Panc1 (cell line): ENCODE data around the gene GABRB1. TPM values are rescaled to one million over a fixed set of nuclear protein-coding genes. Genes with fewer than 3 reads are reported as not detected.

Experiments
- ATAC-seq: fragments of 200-7000 bp; cut with Tn5 transposase; 2 replicates; pipeline ENCODE4 v1.9.1; 2020; ENCODE audit warnings: mild to moderate bottlenecking, moderate library complexity
- BruUV-seq: library from RNA; stranded (reverse); fragments of 400-500 nt; replicated peaks from 2 replicates; lab custom pipeline; 2021; lab: Mats Ljungman, UMichigan
- CTCF ChIA-PET: fragments of 300-600 bp; sonication (Branson Sonifier 250); formaldehyde crosslinking; loops from one replicate; lab custom pipeline; 2022; ENCODE audit warnings: antibody characterized with exemption; lab: Charles Lee
- POLR2A ChIA-PET: fragments of 300-600 bp; sonication (Branson Sonifier 250); formaldehyde crosslinking; loops from one replicate; lab custom pipeline; 2022; ENCODE audit warnings: antibody characterized with exemption; lab: Charles Lee
- DNase-seq: peaks from one replicate; pipeline ENCODE4 v3.0.0-alpha.2; 2010; ENCODE audit warnings: low read depth, low spot score
- H3K27ac ChIP-seq: 2 replicates; pipeline ENCODE4 v1.5.1; 2011; ENCODE audit warnings: mild to moderate bottlenecking, low read length, inconsistent platforms
- H3K27me3 ChIP-seq: fragments of 200-500 bp; sonication (Bioruptor generic); 2 replicates; pipeline ENCODE4 v1.6.0; 2014; ENCODE audit warnings: low read length, inconsistent platforms; ENCODE audit not compliant: control insufficient read depth, insufficient read depth
- H3K36me3 ChIP-seq: fragments of 200-500 bp; sonication (Bioruptor generic); 2 replicates; pipeline ENCODE4 v1.5.1; 2014; ENCODE audit warnings: inconsistent platforms, mild to moderate bottlenecking, low read length, moderate library complexity; ENCODE audit not compliant: control insufficient read depth, insufficient read depth
- H3K4me1 ChIP-seq: 2 replicates; pipeline ENCODE4 v1.5.1; 2011; ENCODE audit warnings: inconsistent platforms, mild to moderate bottlenecking, low read length, moderate library complexity; ENCODE audit not compliant: control insufficient read depth, insufficient read depth
- H3K4me3 ChIP-seq, 2 experiments: 2 replicates each; pipeline ENCODE4 v1.5.1; 2011 to 2012; ENCODE audit warnings: low read depth in 2 of 2, low read length in 2 of 2, mild to moderate bottlenecking in 2 of 2, inconsistent platforms in 1 of 2, moderate library complexity in 1 of 2
- H3K9me3 ChIP-seq: fragments of 200-500 bp; sonication (Bioruptor generic); 2 replicates; pipeline ENCODE4 v1.5.1; 2014; ENCODE audit warnings: low read depth, mild to moderate bottlenecking, inconsistent platforms, low read length, moderate library complexity; ENCODE audit not compliant: control insufficient read depth, insufficient read depth
- CTCF ChIP-seq: fragments of 450-650 bp; IDR thresholded peaks from 2 replicates; pipeline ENCODE4 v1.5.1; 2017; ENCODE audit warnings: mild to moderate bottlenecking
- POLR2AphosphoS5 ChIP-seq: IDR thresholded peaks from 2 replicates; pipeline ENCODE4 v1.6.1; 2012; ENCODE audit warnings: mild to moderate bottlenecking, low read depth, low read length, moderate library complexity
- REST ChIP-seq, 2 experiments: IDR thresholded peaks; 2 replicates each; pipeline ENCODE4 v1.6.1; 2011 to 2012; ENCODE audit warnings: low read depth in 2 of 2, control low read depth in 1 of 2, low read length in 1 of 2, mild to moderate bottlenecking in 1 of 2, moderate library complexity in 1 of 2; ENCODE audit not compliant: insufficient read depth in 1 of 2
- SIN3A ChIP-seq: IDR thresholded peaks from 2 replicates; pipeline ENCODE4 v1.6.1; 2012; ENCODE audit warnings: low read depth, mild to moderate bottlenecking, low read length, moderate library complexity, borderline replicate concordance; ENCODE audit not compliant: insufficient read depth
- TCF7L2 ChIP-seq: IDR thresholded peaks from 2 replicates; pipeline ENCODE4 v1.6.1; 2011; ENCODE audit warnings: mild to moderate bottlenecking, low read depth, low read length, inconsistent platforms
- in situ Hi-C: cut with HindIII; loops from 2 replicates; pipeline ENCODE4 v1.10.0; 2016; ENCODE audit warnings: low sequenced_read_pairs, low pct_unique_long_range_greater_than_20kb
- intact Hi-C: fragments of 100-400 bp; cut with micrococcal nuclease; formaldehyde crosslinking; loops from one replicate; pipeline ENCODE4 v1.10.0; 2022; ENCODE audit not compliant: unreplicated experiment
- total RNA-seq: library from RNA; stranded (reverse); gene quantifications from one replicate; pipeline ENCODE4 v1.2.1, GENCODE V29; 2021; ENCODE audit not compliant: unreplicated experiment

The GABRB1 gene
- total RNA-seq, 1 experiment from 2014 or later = not detected

GRCh38 chr4:47386146-47386545 lies 354.8 kb downstream of the GABRB1 start:
- TF ChIP-seq POLR2AphosphoS5 (no peak), TCF7L2 (no peak), CTCF (no peak), REST (IDR thresholded peaks at IDR 0.05; ENCODE audit: insufficient read depth in 1 of 2, low read depth in 2 of 2, low read length in 1 of 2) (no peak), SIN3A (no peak)
- no peaks in the 10 kb centered on the region for H3K36me3 ChIP-seq
- ATAC-seq = no peak
- H3K27ac ChIP-seq = no peak overlapping the region
- no peak overlapping the region for H3K4me3 ChIP-seq
- no peak for DNase-seq
- ChIA-PET POLR2A (no interaction called here), CTCF (no interaction called here)
- in situ Hi-C loops (no loop called here), intact Hi-C loops (loop anchor here (10.0 kb wide), 1 partner anchor 531 kb away; no protein-coding TSS in a partner anchor)
- no peaks in the 10 kb centered on the region for H3K4me1 ChIP-seq
- H3K27me3 ChIP-seq = no peaks in the 10 kb centered on the region
- no TSS peak for BruUV-seq
- H3K9me3 ChIP-seq = no peaks in the 10 kb centered on the region

- ATAC-seq (no peak), DNase-seq (no peak)
- Histone ChIP-seq H3K36me3 (no peaks in the 10 kb centered on the region), H3K27me3 (no peaks in the 10 kb centered on the region), H3K9me3 (no peaks in the 10 kb centered on the region), H3K4me3 (no peak overlapping the region), H3K4me1 (no peaks in the 10 kb centered on the region), H3K27ac (no peak overlapping the region)
- ChIA-PET CTCF (no interaction called here), POLR2A (no interaction called here)
- intact Hi-C loops = loop anchor here (10.0 kb wide), 1 partner anchor 532 kb away; no protein-coding TSS in a partner anchor
- in situ Hi-C loops = no loop called here
- no peak for TF ChIP-seq TCF7L2
- TF ChIP-seq CTCF = no peak
- no peak for TF ChIP-seq POLR2AphosphoS5
- TF ChIP-seq SIN3A = no peak
- no peak for TF ChIP-seq REST (IDR thresholded peaks at IDR 0.05; ENCODE audit: insufficient read depth in 1 of 2, low read depth in 2 of 2, low read length in 1 of 2)
- BruUV-seq = no TSS peak
Measured at GRCh38 chr4:47386561-47387235, 355.3 kb downstream of the GABRB1 start.
